ENCODE measurements around the gene HMGN5. TPM values are rescaled to one million over a fixed set of nuclear protein-coding genes. Genes with fewer than 3 reads are reported as not detected.

Gene HMGN5
- polyA plus RNA-seq, 2 donors: 10.1 to 14.1 TPM

DNA sequence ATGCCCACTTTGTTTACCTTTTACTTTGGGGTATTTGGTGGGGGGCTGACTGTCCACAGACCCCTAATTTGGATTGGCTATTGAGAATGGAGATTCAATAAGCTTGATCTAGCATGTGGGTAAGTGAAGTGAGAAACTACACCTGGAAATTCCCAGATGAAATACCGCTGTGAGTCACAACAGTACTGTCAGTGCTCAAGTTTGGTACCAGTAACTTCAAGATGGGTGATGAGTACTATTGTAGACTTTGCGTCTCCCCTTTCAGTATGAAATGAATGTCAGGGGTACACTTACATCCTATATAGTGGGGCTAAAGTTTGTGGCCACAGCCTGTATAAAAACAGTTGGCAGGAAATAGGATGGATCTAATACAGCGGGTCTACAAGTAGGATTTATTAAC lies 33.3 kb downstream of the HMGN5 start:
- WGBS, 2 donors: 79 to 93% methylated on average over 3 of the region's 3 CpGs
- peaks cover 0 to 3% of the 10 kb centered on the region in 2 donors for H3K27me3 ChIP-seq (ENCODE audit: control insufficient read depth in 1 of 2, insufficient read depth in 2 of 2, low read length in 2 of 2)
- no peaks in the 10 kb centered on the region for H3K4me1 ChIP-seq (ENCODE audit: control insufficient read depth in 2 of 2, insufficient read depth in 2 of 2, low read length in 1 of 2)
- no peak overlapping the region for H3K27ac ChIP-seq (ENCODE audit: low read depth in 2 of 2, low read length in 1 of 2)
- H3K4me3 ChIP-seq (ENCODE audit: low read depth in 1 of 2, low read length in 2 of 2): no peak overlapping the region
- H3K9me3 ChIP-seq (ENCODE audit: control insufficient read depth in 2 of 2, insufficient read depth in 1 of 2, low read depth in 1 of 2, low read length in 1 of 2): no peaks in the 10 kb centered on the region
- H3K36me3 ChIP-seq (ENCODE audit: control insufficient read depth in 2 of 2, insufficient read depth in 2 of 2, low read length in 1 of 2): no peaks in the 10 kb centered on the region

DNA sequence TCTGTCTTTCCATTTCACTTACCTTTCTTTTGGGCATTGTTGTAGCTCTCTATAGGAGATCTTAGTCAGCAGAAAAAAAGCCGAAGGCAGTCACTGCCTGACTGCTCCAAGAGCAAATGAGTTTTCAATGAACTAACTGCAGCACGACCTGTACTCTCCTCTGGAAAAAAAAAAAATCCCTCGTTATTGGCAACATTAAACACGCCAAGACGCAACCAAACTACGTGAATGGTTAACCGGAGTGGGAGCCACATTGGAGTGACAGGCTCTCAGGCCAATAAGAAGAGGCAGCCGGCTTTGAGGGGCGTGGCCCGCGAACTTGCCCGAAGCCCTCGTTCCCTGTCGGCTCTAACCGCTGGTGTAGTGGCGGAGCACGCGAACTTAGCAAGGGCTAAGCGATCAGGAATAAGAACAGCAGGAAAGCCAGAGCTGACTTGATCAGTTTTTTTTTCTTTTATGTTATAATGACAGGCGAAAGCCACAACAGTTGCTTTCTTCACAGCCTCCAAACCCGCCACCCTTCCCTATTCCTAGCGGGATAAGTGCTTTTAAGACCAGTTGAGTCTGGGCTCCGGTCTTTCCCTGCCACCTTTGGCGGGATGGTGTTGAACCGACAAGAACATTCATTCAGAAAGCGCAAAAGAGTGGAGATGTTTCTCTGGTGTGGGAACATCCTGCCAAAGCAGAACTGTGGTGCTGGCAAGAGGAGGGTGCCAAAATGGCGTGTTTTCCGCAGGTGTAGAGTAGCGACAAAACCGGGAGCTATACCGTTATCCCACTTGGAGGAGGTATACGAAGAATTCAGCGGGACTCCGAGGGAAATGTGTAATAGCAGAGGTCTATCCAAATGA lies 80.0 kb downstream of the HMGN5 start:
- Histone ChIP-seq H3K36me3 (ENCODE audit: control insufficient read depth in 2 of 2, insufficient read depth in 2 of 2, low read length in 1 of 2) (no peaks in the 10 kb centered on the region), H3K27ac (ENCODE audit: low read depth in 2 of 2, low read length in 1 of 2) (peak overlapping the region in 1 of 2 donors; percentile 41), H3K4me1 (ENCODE audit: control insufficient read depth in 2 of 2, insufficient read depth in 2 of 2, low read length in 1 of 2) (no peaks in the 10 kb centered on the region), H3K4me3 (ENCODE audit: low read depth in 1 of 2, low read length in 2 of 2) (peak overlapping the region; percentile 29 to 58), H3K9me3 (ENCODE audit: control insufficient read depth in 2 of 2, insufficient read depth in 1 of 2, low read depth in 1 of 2, low read length in 1 of 2) (no peaks in the 10 kb centered on the region), H3K27me3 (ENCODE audit: control insufficient read depth in 1 of 2, insufficient read depth in 2 of 2, low read length in 2 of 2) (no peaks in the 10 kb centered on the region)
- 1 to 27% methylated on average over 34 of the region's 34 CpGs for whole genome bisulfite sequencing, 2 donors

DNA sequence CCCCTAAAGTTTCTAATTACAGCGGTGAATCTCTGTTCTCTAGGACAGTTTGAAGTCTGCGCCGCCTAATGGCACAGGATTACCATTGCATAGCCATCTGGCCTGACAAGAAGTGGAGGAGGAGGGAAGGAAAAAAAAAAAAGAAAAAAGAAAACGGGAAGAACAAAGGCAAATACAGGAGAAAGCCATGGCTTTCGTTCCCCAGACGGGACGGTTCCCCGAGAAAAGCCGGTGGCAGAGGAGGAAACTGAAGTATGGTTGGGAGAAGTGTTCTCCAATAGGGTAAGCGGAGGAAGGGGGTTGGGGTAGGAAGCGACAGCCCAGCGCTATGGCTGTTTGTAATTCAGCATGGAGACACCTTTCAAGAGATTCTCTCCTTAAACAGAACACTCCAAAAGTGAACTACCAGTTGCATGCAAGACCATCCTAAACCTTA lies 80.8 kb downstream of the HMGN5 start:
- WGBS, 2 donors: 0 to 14% methylated on average over 12 of the region's 12 CpGs
- Histone ChIP-seq H3K4me1 (ENCODE audit: control insufficient read depth in 2 of 2, insufficient read depth in 2 of 2, low read length in 1 of 2) (no peaks in the 10 kb centered on the region), H3K27ac (ENCODE audit: low read depth in 2 of 2, low read length in 1 of 2) (peak overlapping the region; percentile 30 to 41), H3K36me3 (ENCODE audit: control insufficient read depth in 2 of 2, insufficient read depth in 2 of 2, low read length in 1 of 2) (no peaks in the 10 kb centered on the region), H3K4me3 (ENCODE audit: low read depth in 1 of 2, low read length in 2 of 2) (peak overlapping the region; percentile 56 to 58), H3K9me3 (ENCODE audit: control insufficient read depth in 2 of 2, insufficient read depth in 1 of 2, low read depth in 1 of 2, low read length in 1 of 2) (no peaks in the 10 kb centered on the region), H3K27me3 (ENCODE audit: control insufficient read depth in 1 of 2, insufficient read depth in 2 of 2, low read length in 2 of 2) (no peaks in the 10 kb centered on the region)

DNA sequence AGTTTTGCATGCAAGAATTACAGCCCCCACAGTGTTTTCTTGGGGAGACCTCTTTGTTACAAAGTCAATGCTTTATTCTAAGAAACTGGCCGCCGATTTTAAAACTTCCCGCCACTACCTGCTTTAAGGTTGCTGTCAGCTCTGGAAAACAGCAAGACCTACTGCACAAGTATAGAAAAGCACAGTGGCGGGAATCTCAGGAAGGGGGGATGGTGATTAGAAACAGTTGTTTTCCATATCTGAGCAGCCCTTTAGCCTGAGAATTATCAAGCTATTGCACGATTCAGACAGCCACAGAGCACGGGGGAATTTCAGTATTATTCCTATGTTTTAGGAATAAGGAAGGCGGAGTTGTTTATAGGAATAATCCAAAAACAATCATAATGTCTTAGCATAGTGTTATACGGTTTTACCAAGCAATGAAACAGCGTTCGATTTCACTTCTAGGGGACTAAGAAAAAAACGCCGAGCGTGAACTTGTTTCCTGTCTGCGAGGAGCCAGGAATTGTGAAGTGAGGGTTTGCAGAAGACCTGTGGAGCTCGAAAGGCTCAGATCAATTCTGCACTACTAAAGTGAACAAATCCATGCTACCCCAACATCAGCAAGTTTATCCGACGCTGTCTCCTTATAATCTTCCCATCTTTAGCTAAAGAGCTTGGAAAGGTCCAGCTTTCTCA lies 81.3 kb downstream of the HMGN5 start:
- Histone ChIP-seq H3K36me3 (ENCODE audit: control insufficient read depth in 2 of 2, insufficient read depth in 2 of 2, low read length in 1 of 2) (no peaks in the 10 kb centered on the region), H3K27me3 (ENCODE audit: control insufficient read depth in 1 of 2, insufficient read depth in 2 of 2, low read length in 2 of 2) (no peaks in the 10 kb centered on the region), H3K4me3 (ENCODE audit: low read depth in 1 of 2, low read length in 2 of 2) (peak overlapping the region; percentile 56 to 58), H3K27ac (ENCODE audit: low read depth in 2 of 2, low read length in 1 of 2) (no peak overlapping the region), H3K9me3 (ENCODE audit: control insufficient read depth in 2 of 2, insufficient read depth in 1 of 2, low read depth in 1 of 2, low read length in 1 of 2) (no peaks in the 10 kb centered on the region), H3K4me1 (ENCODE audit: control insufficient read depth in 2 of 2, insufficient read depth in 2 of 2, low read length in 1 of 2) (no peaks in the 10 kb centered on the region)
- 1 to 26% methylated on average over 17 of the region's 17 CpGs for WGBS, 2 donors

DNA sequence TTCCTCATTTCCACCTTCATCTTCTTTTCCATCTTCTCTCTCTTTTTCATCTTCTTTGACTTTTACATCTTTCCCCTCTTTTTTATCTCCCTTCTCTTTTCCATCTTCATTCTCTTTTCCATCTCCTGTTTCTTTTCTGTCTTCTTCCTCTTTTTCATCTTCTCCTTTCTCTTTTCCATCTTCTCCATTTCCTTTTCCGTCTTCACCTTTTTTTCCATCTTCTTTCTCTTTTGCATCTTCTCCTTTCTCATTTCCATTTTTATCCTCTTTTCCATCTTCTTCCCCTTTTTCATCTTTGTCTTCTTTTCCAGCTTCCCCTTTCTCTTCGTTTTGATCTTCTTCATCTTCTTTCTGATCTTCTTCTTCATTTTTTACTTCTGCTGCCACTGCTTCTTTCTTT lies 87.0 kb downstream of the HMGN5 start:
- Histone ChIP-seq H3K4me1 (ENCODE audit: control insufficient read depth in 2 of 2, insufficient read depth in 2 of 2, low read length in 1 of 2) (no peaks in the 10 kb centered on the region), H3K36me3 (ENCODE audit: control insufficient read depth in 2 of 2, insufficient read depth in 2 of 2, low read length in 1 of 2) (no peaks in the 10 kb centered on the region), H3K9me3 (ENCODE audit: control insufficient read depth in 2 of 2, insufficient read depth in 1 of 2, low read depth in 1 of 2, low read length in 1 of 2) (no peaks in the 10 kb centered on the region), H3K4me3 (ENCODE audit: low read depth in 1 of 2, low read length in 2 of 2) (no peak overlapping the region), H3K27me3 (ENCODE audit: control insufficient read depth in 1 of 2, insufficient read depth in 2 of 2, low read length in 2 of 2) (no peaks in the 10 kb centered on the region), H3K27ac (ENCODE audit: low read depth in 2 of 2, low read length in 1 of 2) (no peak overlapping the region)
- 59 to 81% methylated on average over 2 of the region's 2 CpGs for WGBS, 2 donors

DNA sequence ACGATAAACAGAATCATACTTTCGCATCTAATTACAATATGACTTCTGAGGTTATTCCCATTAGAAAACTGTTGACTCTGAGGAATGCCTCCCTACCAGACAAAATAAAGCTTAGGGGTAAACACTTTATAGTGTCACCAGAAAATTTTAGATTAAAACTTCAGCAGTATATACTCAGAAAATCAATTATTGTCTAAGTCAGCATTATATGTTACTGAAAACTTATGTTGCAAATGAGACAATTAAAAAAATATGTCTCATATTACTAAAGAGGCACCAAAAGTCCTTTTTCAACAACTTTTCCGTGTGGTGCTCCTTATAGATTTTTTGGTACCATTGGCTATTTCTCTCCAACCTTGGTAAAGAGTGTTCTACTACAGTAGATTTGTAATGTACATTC lies 91.4 kb downstream of the HMGN5 start:
- 76 to 91% methylated on average over 3 of the region's 3 CpGs for WGBS, 2 donors

DNA sequence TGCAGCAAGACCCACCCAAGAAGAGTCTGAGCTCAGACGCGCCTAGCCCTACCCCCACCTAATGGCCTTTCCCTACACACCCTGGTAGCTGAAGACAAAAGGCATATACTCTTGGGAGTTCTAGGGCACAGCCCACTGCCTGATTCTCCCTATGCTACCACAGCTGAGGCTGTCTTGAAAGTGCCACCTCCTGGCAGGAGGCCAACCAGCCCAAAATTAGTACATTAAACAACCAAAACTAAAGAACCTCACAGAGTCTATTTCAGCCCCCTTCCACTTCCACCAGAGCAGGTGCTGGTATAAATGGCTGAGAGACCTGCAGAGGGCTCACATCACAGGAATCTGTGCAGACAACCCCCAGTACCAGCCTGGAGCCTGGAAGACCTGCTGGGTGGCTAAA lies 119.1 kb downstream of the HMGN5 start:
- WGBS, 2 donors: 93 to 94% methylated on average over 2 of the region's 2 CpGs
- no peaks in the 10 kb centered on the region for H3K36me3 ChIP-seq (ENCODE audit: control insufficient read depth in 2 of 2, insufficient read depth in 2 of 2, low read length in 1 of 2)
- H3K27ac ChIP-seq (ENCODE audit: low read depth in 2 of 2, low read length in 1 of 2): no peak overlapping the region
- no peak overlapping the region for H3K4me3 ChIP-seq (ENCODE audit: low read depth in 1 of 2, low read length in 2 of 2)
- no peaks in the 10 kb centered on the region for H3K4me1 ChIP-seq (ENCODE audit: control insufficient read depth in 2 of 2, insufficient read depth in 2 of 2, low read length in 1 of 2)
- H3K9me3 ChIP-seq (ENCODE audit: control insufficient read depth in 2 of 2, insufficient read depth in 1 of 2, low read depth in 1 of 2, low read length in 1 of 2): no peaks in the 10 kb centered on the region
- no peaks in the 10 kb centered on the region for H3K27me3 ChIP-seq (ENCODE audit: control insufficient read depth in 1 of 2, insufficient read depth in 2 of 2, low read length in 2 of 2)

More for the DNA sequence above, 91.4 kb downstream of the HMGN5 start:
- Histone ChIP-seq H3K27ac (ENCODE audit: low read depth in 2 of 2, low read length in 1 of 2) (no peak overlapping the region), H3K4me3 (ENCODE audit: low read depth in 1 of 2, low read length in 2 of 2) (no peak overlapping the region), H3K27me3 (ENCODE audit: control insufficient read depth in 1 of 2, insufficient read depth in 2 of 2, low read length in 2 of 2) (no peaks in the 10 kb centered on the region), H3K9me3 (ENCODE audit: control insufficient read depth in 2 of 2, insufficient read depth in 1 of 2, low read depth in 1 of 2, low read length in 1 of 2) (peaks cover 0 to 3% of the 10 kb centered on the region in 2 donors), H3K4me1 (ENCODE audit: control insufficient read depth in 2 of 2, insufficient read depth in 2 of 2, low read length in 1 of 2) (no peaks in the 10 kb centered on the region), H3K36me3 (ENCODE audit: control insufficient read depth in 2 of 2, insufficient read depth in 2 of 2, low read length in 1 of 2) (no peaks in the 10 kb centered on the region)

Other genes starting within 250 kb of the HMGN5 start
- gene SH3BGRL, start 189 bp upstream of the HMGN5 start, polyA plus RNA-seq: 10 to 100 TPM; 36.9 to 46.7 TPM

All from esophagus (tissue), 2 donors.